Suprapubic skin (tissue), 4 donors: Measurements from ENCODE around the gene GRIA3. TPM values are rescaled to one million over a fixed set of nuclear protein-coding genes. Genes with fewer than 3 reads are reported as not detected.

Experiments used
- DNase-seq, 2 donors: peaks; one replicate each; pipeline ENCODE4 v3.0.0-alpha.2; 2019; ENCODE audit warnings: low spot score in 2 of 2
- H3K27ac ChIP-seq: fragments of 200-600 bp; sonication (generic); one replicate; pipeline ENCODE4 v1.5.1; 2019
- H3K27me3 ChIP-seq: fragments of 200-600 bp; sonication (generic); one replicate; pipeline ENCODE4 v1.5.1; 2019
- H3K36me3 ChIP-seq: fragments of 200-600 bp; sonication (generic); one replicate; pipeline ENCODE4 v1.5.1; 2019
- H3K4me1 ChIP-seq: fragments of 200-600 bp; sonication (generic); one replicate; pipeline ENCODE4 v1.5.1; 2019
- H3K4me3 ChIP-seq: fragments of 200-600 bp; sonication (generic); one replicate; pipeline ENCODE4 v1.5.1; 2019; ENCODE audit warnings: mild to moderate bottlenecking
- H3K9me3 ChIP-seq: fragments of 200-600 bp; sonication (generic); one replicate; pipeline ENCODE4 v1.5.1; 2019
- CTCF ChIP-seq, 2 donors: fragments of 200-600 bp in 1 of 2; fragments of 450-650 bp in 1 of 2; sonication (generic) in 1 of 2; IDR thresholded peaks; one replicate each; pipeline ENCODE4 v1.5.1; 2016 to 2019; ENCODE audit warnings: antibody characterized with exemption in 2 of 2, mild to moderate bottlenecking in 1 of 2, moderate library complexity in 1 of 2
- EP300 ChIP-seq: sonication (generic); formaldehyde crosslinking; IDR thresholded peaks from one replicate; pipeline ENCODE4 v1.6.1; 2017; ENCODE audit warnings: antibody characterized with exemption
- POLR2A ChIP-seq, 2 donors: fragments of 450-650 bp; IDR thresholded peaks; one replicate each; pipeline ENCODE4 v1.6.1; 2017; ENCODE audit warnings: antibody characterized with exemption in 2 of 2, mild to moderate bottlenecking in 2 of 2, moderate library complexity in 2 of 2
- POLR2AphosphoS5 ChIP-seq, 3 donors: sonication (generic); formaldehyde crosslinking; IDR thresholded peaks; one replicate each; pipeline ENCODE4 v1.6.1; 2017; ENCODE audit warnings: antibody characterized with exemption in 3 of 3
- WGBS: methylation state at CpG from one replicate; pipeline ENCODE4 v1.1.5; 2018; 5-methylcytosine and 5-hydroxymethylcytosine counted together
- total RNA-seq, 4 donors: library from RNA; depleted of rRNA; stranded (reverse); fragments of >200 nt; gene quantifications; one replicate each; pipeline ENCODE4 v1.1.0, GENCODE V29; 2016

GRIA3 gene
- total RNA-seq, 4 donors from 2014 or later, result 0.19 to 0.38 (median 0.29) TPM; not detected in 1

- no peaks in the 10 kb centered on the region for H3K9me3 ChIP-seq
- TF ChIP-seq EP300, result no peak
- TF ChIP-seq CTCF (IDR thresholded peaks at IDR 0.05), result no peak
- TF ChIP-seq POLR2A (IDR thresholded peaks at IDR 0.05), result no peak
- no peak for TF ChIP-seq POLR2AphosphoS5 (IDR thresholded peaks at IDR 0.05)
These were observed 39.8 kb downstream of the GRIA3 start for GRCh38 chrX:123223859-123224258.

GRCh38 chrX:123230798-123231197 is 46.7 kb downstream of the GRIA3 start:
- Histone ChIP-seq H3K36me3 (no peaks in the 10 kb centered on the region), H3K4me1 (no peaks in the 10 kb centered on the region), H3K27me3 (no peaks in the 10 kb centered on the region), H3K9me3 (no peaks in the 10 kb centered on the region), H3K27ac (no peak overlapping the region), H3K4me3 (no peak overlapping the region)
- WGBS, result 31% methylated on average over 2 of the region's 2 CpGs
- TF ChIP-seq EP300 (no peak), POLR2AphosphoS5 (IDR thresholded peaks at IDR 0.05) (no peak), CTCF (IDR thresholded peaks at IDR 0.05) (no peak), POLR2A (IDR thresholded peaks at IDR 0.05) (no peak)
- no peak for DNase-seq

More at GRCh38 chrX:123223859-123224258, 39.8 kb downstream of the GRIA3 start:
- Histone ChIP-seq H3K4me3 (no peak overlapping the region), H3K27ac (no peak overlapping the region), H3K36me3 (no peaks in the 10 kb centered on the region), H3K27me3 (no peaks in the 10 kb centered on the region), H3K4me1 (no peaks in the 10 kb centered on the region)
- DNase-seq, result no peak

- Histone ChIP-seq H3K9me3 (no peaks in the 10 kb centered on the region), H3K27ac (no peak overlapping the region), H3K4me3 (no peak overlapping the region), H3K4me1 (no peaks in the 10 kb centered on the region), H3K36me3 (no peaks in the 10 kb centered on the region), H3K27me3 (no peaks in the 10 kb centered on the region)
- TF ChIP-seq CTCF (IDR thresholded peaks at IDR 0.05) (no peak), POLR2AphosphoS5 (IDR thresholded peaks at IDR 0.05) (no peak), EP300 (no peak), POLR2A (IDR thresholded peaks at IDR 0.05) (no peak)
- no peak for DNase-seq
These were observed 52.8 kb downstream of the GRIA3 start for GRCh38 chrX:123236859-123237258.

- TF ChIP-seq CTCF (IDR thresholded peaks at IDR 0.05) (no peak), POLR2A (IDR thresholded peaks at IDR 0.05) (no peak), POLR2AphosphoS5 (IDR thresholded peaks at IDR 0.05) (no peak), EP300 (no peak)
- H3K36me3 ChIP-seq, result no peaks in the 10 kb centered on the region
- WGBS, result 69% methylated on average over 3 of the region's 3 CpGs
- H3K4me1 ChIP-seq, result no peaks in the 10 kb centered on the region
- no peaks in the 10 kb centered on the region for H3K9me3 ChIP-seq
- H3K27me3 ChIP-seq, result no peaks in the 10 kb centered on the region
- no peak overlapping the region for H3K4me3 ChIP-seq
- no peak for DNase-seq
- H3K27ac ChIP-seq, result no peak overlapping the region
These were observed 53.2 kb downstream of the GRIA3 start for GRCh38 chrX:123237271-123237670.

- Histone ChIP-seq H3K9me3 (no peaks in the 10 kb centered on the region), H3K4me3 (no peak overlapping the region), H3K27me3 (no peaks in the 10 kb centered on the region), H3K4me1 (no peaks in the 10 kb centered on the region), H3K27ac (no peak overlapping the region), H3K36me3 (no peaks in the 10 kb centered on the region)
- WGBS, result 65% methylated on average over 1 of the region's 1 CpG
- no peak for DNase-seq
- no peak for TF ChIP-seq POLR2A (IDR thresholded peaks at IDR 0.05)
- TF ChIP-seq POLR2AphosphoS5 (IDR thresholded peaks at IDR 0.05), result no peak
- TF ChIP-seq CTCF (IDR thresholded peaks at IDR 0.05), result no peak
- no peak for TF ChIP-seq EP300
These were observed 70.4 kb downstream of the GRIA3 start for GRCh38 chrX:123254457-123254856.
